HG03095 (cell line): ENCODE results near the gene MPG.
A peak's percentile ranks its signal among the peaks of the same experiment; 100 is the strongest.
"Not testable (repeated sequence)": the region's sequence is repeated elsewhere in the genome, so short reads cannot be mapped to it uniquely, and the experiment has no call there.

ENCODE experiments used
- ATAC-seq: cut with Tn5 transposase; IDR thresholded peaks from one replicate; pipeline ENCODE4 v1.9.1; 2021; ENCODE audit warnings: moderate library complexity; ENCODE audit not compliant: unreplicated experiment

The MPG gene

DNA sequence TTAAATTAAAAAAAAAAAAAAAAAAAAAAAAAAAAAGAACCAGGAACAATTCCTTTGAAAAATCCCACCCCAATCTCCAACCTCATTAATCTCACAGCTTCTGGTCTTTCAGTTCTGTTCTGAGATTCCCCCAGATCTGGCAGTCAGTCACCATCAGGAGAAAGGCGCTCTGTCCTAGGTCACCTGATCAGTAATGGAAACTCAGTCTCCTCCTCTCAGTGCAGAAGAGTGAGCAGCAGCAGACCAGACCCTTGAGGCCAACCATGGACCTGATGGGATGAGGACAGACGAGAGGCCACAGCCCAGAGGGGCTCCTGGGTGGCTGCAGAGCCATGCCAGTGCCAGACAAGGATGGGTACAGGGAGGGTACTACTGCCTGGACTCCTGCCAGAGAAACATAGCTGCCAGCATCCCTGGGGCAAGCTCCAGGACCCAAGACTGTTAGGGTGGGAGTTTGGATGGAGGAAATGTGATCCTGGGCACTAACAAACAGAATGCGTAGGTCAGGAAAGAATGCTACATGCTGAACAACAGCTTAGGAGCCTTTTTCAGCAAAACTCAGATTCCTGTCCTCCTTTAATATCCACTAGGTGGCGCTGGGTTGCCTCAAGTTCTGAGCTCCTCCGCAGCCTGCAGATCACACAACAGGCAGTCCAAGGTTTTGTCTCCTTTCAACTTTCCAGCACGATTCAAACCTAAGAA, 28.7 kb downstream of the MPG start:
- ATAC-seq: peak; percentile 50

DNA sequence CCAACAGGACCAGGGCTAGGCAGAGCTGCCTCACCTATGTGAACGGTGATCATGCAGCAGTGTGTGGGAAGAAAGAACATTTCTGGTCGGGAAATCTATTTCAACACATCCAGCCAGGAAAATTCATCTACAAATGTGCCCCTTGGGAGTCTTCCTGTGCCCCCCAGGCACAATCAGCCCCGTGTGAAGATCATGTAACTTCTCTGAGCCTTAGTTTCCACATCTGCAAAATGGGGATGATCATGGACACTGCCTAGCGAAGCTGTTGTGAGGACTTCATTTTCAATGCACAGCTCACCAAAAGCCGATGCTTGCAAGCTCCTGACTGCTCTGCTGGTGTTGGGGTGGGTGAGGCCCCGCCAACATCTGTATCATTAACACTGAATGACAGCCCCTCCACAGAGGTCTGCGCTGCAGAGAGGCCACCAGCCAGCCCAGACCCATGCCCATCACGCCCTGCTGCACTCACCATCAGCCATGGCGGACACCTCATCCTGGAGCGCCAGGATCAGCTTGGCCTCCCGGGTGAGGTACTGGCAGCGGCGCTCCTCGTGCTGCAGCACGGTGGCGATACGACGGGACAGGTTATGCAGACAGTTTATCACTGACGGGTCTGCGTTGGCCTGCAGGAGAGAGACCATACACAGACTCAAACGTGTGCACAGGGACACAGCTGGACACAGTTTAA, 34.3 kb downstream of the MPG start:
- no peak for ATAC-seq

DNA sequence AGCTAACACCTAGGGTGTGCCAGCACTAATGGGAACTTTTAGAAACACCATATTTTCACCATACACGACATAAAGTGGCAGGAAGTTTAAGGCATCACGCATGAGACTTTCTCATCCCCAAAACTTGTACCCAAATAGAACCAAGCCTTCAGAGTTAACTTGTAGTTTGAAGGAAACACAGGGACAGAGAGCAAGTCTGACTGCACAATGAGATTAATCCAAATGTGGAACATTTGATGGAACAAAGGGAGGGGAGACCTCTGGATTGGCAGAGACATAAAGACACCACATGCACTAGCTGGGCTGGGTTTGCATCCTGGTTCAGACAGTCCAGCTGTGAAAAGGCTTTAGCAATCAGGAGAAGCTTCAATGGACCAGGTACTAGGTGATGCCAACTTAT, 36.3 kb downstream of the MPG start:
- no peak for ATAC-seq

DNA sequence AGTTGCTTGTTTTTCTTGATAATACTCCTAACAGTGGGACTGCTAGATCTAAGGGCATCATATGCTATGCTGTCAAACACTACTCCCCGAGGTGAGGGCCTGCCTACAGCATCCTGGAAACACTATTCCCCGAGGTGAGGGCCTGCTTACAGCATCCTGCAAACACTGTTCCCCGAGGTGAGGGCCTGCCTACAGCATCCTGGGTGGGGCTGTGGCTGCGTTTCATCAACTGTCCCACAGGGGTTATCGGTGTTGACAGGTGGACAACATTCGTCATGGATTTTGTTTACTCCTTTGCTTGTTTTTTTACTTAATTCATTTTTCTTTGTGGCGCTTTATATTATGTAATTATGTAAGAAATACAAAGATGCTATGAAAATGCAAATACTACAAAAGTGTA, 38.0 kb downstream of the MPG start:
- ATAC-seq: no peak

DNA sequence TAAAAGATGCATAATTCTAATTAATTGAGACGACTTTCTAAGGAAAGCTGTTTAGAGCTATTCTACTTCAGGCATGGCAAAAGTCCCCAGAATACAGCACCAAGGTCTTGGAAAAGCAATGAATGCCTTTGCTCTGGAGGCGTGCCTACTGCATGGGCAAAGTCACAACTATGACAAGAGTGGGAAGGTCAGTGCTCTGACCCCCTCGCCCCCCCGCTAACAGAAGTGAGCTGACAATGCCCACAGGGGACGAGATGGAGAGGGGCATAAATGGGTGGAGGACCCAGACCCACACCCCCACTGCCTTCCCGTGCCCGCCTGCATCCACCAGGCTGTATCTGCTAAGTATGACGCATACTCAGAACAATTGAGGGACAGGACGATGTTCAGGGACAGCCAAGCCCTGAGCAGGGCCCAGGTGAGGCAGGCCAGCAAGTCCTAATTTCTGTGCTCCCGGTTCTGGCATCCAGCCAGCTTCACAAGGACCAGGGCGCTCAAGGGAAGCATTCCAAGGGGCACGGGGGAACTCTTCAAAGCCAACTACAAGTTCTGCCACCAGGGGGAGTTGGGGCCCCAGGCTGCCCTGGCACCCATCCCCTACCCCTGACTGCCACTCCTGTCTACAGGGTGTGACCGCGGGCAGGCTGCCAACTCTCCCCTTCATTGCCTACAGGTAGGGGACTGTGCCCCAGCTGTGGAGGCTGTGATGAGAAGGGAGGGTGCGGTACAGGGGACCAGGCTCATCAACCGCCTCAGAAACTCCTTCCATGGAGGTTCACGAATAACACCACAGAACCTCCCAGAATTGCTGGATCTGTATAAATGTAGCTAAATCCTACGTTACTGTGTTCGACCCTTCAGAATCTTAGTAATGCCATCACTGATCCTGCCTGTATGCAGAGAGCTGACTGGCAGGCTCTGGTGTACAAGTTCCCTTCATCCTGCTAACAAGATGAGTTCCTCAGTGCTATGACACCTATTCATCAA, 39.6 kb downstream of the MPG start:
- ATAC-seq: no peak

DNA sequence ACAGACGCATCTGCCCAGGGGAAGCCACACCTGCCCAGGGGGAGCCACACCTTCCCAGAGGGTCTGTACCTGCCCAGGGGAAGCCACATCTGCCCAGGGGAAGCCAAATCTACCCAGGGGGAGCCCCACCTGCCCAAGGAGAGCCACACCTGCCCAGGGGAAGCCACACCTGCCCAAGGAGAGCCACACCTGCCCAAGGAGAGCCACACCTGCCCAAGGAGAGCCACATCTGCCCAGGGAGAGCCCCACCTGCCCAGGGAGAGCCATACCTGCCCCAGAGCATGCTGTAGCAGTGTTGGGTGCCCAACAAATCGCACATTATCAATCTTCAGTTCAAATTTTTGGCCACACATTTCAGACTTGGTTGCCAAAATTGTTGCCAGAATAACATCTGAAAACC, 40.8 kb downstream of the MPG start:
- no peak for ATAC-seq

DNA sequence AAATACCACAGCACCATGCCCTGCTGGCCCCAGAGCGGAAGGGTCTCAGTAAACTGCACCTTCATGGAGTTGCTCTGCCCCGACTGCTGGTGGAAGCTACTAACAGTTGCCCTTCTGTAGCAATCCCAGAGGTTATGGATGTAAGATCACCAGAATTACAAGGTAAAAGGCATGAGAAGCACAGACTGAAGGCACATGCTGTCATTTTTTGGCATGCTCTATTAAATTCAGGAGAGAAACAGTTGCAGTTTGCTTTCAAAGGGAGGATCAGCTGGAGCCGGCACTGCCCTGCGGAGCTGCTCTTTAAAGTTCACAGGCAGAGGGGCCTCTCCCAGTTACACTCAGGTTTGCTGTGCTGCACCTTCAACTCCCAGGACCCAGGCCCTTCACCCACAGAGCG, 41.3 kb downstream of the MPG start:
- ATAC-seq: no peak

DNA sequence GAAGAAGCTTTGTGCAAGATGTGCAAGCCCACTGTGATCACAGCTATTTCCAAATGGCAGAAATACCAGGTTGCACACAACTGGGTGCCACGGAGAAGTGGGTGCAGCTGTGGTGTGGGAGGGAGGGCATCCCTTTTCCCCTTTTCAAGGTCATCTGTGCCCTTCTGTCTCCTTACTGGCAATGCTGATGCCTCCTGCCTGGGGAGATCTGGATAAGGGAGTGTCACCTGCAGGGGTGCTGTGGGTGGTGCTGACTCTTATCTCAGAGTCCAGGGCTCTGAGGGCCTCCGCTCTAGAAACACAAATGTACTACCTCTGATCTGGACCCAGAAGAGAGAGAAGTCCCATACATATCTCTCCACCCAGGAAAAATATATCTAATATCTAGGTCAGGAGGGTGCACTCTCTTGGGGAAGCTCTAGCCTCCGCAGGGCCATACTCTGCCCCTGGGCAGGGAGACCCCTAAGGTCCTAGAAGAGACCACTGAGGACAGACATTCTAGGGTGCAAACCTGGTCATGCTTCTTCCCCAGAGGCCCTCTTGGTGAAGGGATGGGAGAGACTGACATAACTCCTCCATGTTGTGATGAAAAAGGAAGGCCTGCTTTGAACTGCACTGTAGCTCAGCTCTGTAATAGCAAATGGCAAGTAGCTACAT, 41.9 kb downstream of the MPG start:
- ATAC-seq: no peak

DNA sequence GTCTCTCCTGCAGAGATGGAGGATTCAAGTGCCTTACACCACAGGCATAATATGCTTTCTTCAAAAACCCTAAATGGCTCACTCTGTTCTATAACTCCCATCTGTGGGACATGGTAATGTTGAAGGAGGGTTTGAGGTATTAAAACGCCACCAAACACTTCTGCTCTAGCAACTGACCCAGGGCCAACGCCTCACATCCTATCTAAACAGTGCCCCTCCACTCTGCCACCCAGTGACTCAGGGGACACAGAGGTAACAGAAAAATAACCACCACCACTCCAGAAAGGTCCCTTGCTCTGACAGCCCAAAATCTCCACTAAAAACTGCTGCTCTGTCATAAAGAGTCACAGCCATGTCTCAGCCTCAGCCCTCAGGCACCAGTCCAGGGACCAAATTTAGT, 42.7 kb downstream of the MPG start:
- ATAC-seq: no peak

DNA sequence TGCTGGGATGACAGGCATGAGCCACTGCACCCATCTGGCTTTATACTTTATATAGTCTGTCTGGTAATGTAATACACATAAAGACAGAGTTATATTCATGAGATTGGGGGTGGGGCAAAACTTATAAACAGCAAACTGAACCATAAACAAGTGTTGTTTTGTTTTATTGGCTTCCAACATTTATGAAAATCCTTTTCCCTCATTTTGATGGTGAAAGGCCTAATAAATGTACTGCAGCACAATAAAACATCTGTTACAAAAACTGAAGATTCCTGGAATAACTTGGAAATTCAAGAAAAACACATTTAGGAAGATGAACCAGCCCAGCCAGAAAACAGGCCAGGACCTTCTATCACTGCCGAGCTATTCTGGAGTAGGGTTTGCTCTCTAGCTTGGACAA, 44.3 kb downstream of the MPG start:
- ATAC-seq: no peak

DNA sequence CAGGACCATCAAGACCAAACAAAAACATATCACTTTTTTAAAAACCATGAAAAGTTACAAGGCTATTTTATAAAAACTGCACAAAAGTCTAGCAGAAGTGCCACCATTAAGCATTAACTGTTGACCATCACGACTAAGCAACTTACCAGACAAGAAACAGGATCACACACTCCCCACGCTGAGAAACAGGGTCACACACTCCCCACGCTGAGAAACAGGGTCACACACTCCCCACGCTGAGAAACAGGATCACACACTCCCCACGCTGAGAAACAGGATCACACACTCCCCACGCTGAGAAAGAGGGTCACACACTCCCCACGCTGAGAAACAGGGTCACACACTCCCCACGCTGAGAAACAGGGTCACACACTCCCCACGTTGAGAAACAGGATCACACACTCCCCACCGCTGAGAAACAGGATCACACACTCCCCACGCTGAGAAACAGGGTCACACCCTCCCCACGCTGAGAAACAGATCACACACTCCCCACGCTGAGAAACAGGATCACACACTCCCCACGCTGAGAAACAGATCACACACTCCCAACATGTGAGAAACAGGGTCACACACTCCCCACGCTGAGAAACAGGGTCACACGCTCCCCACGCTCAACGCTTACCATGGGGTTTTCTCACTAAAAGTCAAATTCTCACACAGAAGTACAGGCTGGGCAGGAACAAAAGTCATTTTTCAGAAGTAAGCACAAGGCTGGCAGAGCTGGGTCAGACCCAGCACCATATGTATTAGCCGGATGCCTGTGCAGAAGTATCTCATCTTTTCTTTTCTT, 45.7 kb downstream of the MPG start:
- ATAC-seq: not testable (repeated sequence)

DNA sequence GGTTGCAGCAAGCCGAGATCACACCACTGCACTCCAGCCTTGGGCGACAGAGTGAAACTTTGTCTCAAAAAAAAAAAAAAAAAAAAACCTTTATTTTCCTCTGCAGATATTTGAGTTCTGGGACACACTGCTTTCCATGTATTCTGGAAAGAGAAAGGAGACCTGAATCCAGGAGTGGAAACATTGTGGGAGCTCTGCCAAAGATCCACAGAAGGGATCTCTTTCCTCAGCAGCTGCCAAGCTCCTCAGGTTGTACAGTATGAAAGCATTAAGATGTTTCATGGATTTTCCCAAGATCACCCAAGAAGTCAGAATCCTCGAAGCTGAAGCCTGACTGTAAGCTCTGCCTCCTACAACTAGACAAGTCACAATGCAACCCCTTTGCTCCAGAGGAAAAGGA, 47.0 kb downstream of the MPG start:
- no peak for ATAC-seq

DNA sequence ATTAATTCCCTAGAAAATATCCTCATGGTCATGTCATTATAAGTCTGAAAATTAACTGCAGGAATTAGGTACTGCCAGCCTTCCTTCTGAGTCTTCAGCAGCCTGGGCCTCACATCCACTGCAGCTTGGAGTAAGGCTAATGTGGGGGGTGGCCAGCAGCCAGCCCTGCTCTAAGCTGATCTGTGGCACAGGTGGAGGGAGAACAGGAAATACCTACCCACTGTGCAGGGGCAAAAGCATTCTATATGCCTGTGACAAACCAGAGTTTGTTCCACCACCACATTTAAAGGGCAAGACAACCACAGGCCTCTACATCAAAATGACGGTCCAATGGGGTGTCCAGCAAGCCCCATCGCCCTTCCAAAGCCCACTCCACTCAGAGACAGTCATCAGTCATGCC, 51.0 kb downstream of the MPG start:
- ATAC-seq: no peak

DNA sequence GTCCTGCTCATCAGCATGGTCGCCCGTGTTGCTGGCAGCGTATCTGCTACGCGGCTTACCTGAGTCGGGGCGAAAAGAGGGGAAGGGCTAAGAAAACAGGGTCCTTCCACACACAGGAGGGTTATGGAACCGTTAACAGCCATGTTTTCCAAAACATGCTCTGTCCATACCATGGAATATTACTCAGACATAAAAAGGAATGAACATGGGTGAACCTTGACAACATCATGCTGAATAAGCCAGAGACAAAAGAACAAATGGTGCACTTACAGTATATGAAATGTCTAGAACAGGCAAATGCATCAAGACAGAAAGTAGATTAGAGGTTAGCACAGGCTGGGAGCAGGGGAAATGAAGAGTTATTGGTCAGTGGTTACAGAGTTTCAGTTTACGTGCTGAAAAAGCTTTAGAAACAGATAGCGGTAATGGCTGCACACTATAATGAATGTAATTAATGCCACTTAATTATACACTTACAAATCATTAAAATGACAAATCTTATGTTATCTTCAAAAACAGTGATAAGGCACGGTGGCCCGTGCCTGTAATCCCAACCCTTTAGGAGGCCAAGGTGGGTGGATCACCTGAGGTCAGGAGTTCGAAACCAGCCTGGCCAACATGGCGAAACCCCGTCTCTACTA, 52.6 kb downstream of the MPG start:
- ATAC-seq: no peak

DNA sequence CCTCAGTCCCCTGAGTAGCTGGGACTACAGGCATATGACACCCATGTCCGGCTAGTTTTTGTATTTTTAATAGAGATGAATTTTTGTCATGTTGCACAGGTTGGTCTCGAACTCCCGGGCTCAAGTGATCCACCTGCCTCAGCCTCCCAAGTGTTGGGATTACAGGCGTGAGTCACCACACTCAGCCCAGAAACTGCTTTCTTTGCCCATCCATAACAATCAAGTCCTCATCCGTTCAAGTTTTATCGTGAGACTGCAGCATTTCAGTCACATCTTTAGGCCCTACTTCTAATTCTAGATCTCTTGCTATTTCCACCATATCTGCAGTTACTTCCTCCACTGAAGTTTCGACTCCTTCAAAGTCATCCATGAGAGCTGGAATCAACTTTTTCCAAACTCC, 54.1 kb downstream of the MPG start:
- no peak for ATAC-seq

DNA sequence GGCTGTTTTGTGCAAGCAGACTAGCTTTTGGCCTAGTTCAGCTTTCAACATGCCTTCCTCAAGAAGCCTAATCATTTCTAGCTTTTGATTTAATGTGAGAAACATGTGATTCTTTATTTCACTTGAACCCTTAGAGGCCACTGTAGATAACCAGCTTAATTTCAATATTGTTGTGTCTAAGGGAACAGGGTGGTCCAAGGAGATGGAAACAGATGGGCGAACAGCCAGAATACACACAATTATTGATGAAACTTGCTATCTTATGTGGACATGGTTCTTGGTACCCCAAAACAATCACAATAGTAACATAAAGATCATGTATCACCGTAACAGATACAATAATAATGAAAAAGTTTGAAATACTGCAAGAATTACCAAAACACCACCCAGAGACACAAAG, 55.7 kb downstream of the MPG start:
- ATAC-seq: no peak
